GM19324 (cell line): ENCODE data around the gene ZNF467.

Source experiments
- ATAC-seq: cut with Tn5 transposase; IDR thresholded peaks from one replicate; pipeline ENCODE4 v1.9.1; 2021; ENCODE audit warnings: mild to moderate bottlenecking, moderate library complexity; ENCODE audit not compliant: unreplicated experiment, low FRiP score

Gene ZNF467

GRCh38 chr7:149753375-149754233 lies 19.8 kb downstream of the ZNF467 start:
- no peak for ATAC-seq

GRCh38 chr7:149752646-149753045 lies 20.7 kb downstream of the ZNF467 start:
- no peak for ATAC-seq

- ATAC-seq: no peak
These were observed 22.2 kb downstream of the ZNF467 start for GRCh38 chr7:149751043-149751775.

DNA sequence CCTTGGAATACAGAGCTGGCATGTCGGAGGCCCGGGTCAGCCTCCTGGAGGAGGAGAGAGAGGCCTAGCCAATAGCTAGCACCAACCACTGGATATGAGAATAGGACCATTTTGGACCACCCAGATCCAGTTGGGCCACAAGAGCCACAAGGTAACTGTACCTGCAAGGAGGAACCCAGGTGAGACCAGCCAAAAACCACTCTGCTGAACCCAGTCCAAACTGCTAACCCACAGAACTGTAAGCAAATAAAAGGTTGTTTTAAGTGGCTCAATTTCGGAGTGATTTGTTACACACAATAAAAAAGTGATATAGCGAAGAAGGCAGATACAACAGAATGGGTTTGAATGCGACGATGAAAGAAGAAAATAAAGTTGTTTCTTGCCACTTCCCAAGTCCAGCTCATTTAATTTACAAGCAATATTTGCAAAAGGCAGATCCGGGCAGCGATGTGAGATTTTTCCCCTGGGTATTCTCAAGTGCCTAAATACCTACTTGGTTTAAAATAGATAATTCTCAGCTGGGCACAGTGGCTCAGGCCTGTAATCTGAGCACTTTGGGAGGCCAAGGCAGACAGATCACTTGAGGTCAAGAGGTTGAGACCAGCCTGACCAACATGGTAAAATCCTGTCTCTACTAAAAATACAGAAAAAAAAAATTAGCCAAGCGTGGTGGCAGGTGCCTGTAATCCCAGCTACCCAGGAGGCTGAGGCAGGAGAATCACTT lies 23.1 kb downstream of the ZNF467 start:
- no peak for ATAC-seq

DNA sequence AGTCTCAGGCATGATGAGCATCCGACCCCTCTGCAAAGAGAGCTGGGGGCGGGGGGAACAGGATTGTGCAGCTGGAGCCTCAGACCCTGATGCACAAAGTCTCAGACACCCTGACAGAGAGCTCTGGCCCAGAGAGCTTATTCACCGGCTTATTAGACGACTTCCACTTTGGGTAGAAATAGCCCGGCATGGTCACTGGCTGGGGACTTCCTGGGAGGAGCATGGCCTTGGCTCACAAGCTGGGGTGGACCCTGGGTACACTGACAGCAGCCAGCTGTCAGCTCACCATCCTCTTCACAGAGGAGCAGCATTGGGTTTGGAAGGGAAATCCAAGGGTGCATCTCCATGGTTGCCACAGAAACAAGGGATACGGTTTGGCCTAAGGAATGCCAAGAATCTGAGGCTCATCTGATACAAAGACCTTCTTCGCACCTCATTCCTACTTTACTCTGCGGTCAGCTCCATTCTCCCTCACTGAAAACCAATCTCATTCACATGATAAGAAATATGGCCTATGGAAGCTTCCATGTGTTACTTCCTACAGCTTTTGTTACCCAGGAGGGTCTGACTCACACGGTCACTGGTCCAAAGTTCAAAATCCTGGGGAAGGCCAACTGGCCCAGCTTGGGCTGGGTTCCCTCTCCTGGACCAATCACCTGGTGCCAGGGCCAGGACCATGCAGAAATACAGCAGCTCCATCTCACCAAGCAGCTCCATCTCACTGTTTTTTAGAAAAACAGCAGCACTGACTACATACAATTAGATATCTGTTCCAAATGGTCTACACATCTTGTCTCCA lies 25.1 kb downstream of the ZNF467 start:
- ATAC-seq: no peak

GRCh38 chr7:149743476-149744255 lies 29.7 kb downstream of the ZNF467 start:
- ATAC-seq: no peak

- peak; percentile 63 for ATAC-seq
These were observed 31.2 kb downstream of the ZNF467 start for GRCh38 chr7:149742075-149742701.

DNA sequence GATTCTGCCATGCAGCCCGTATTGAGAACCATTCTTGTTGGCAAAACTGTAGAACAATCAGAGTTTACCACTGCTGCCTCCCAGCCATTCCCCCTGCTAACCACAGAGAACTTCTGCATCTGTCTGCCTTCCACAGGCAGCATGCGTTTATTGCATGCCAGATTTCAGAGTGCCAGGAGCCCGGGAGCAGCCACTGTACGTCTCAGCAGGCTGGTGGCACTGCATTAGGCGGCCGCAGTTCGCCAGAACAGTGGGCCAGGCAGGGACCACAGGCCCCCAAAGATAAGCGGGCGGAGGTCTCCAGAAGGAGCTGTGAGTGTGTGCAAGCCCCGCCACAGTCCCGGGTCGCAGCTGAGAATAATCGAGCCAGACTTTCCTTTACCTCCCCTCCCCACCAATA lies 31.8 kb downstream of the ZNF467 start:
- ATAC-seq: no peak

DNA sequence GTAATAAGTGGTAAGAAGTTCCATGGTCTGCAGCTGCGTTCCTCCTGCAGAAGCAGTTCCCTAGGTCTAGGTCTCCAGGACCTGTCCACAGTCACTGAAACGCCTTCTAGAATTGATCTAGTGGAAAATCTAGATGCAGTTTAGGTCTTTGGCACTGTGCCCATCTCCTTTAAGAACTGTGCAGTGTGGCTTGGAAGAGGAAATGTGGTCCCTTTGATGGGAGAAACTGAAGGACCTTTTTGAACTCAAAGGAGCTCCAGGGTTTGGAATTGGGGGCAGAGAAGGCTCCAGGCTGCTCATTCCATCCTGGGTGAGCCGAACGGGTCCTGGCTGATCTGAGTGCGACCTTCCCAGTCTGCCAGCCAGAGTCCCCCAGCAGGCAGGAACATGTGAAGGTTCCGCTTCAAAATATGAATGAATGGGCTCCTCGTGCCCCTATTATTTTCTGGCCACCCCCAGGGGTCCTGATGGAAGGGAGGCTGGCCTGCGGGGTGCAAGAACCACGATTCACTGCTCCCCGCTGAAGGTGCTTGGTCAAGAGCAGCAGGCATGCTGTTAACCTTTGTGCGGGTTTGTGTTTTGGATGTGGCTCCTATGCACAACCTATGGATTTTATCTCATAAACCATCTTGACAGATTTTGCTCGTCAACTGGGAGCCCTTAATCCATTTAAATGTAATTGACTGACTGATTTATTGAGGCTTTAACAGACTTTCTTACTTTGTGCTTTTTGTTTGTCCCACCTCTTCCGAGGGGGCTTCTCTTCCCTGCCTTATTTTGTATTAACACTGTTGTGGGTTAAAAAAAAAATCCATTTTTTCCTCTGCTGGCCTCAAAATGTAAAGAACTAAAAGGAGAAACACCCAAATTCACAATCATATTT lies 36.7 kb downstream of the ZNF467 start:
- ATAC-seq: no peak

GRCh38 chr7:149735779-149736477 lies 37.5 kb downstream of the ZNF467 start:
- ATAC-seq: no peak

GRCh38 chr7:149735181-149735602 lies 38.2 kb downstream of the ZNF467 start:
- no peak for ATAC-seq

- ATAC-seq: no peak
These were observed 38.7 kb downstream of the ZNF467 start for GRCh38 chr7:149734791-149735075.

DNA sequence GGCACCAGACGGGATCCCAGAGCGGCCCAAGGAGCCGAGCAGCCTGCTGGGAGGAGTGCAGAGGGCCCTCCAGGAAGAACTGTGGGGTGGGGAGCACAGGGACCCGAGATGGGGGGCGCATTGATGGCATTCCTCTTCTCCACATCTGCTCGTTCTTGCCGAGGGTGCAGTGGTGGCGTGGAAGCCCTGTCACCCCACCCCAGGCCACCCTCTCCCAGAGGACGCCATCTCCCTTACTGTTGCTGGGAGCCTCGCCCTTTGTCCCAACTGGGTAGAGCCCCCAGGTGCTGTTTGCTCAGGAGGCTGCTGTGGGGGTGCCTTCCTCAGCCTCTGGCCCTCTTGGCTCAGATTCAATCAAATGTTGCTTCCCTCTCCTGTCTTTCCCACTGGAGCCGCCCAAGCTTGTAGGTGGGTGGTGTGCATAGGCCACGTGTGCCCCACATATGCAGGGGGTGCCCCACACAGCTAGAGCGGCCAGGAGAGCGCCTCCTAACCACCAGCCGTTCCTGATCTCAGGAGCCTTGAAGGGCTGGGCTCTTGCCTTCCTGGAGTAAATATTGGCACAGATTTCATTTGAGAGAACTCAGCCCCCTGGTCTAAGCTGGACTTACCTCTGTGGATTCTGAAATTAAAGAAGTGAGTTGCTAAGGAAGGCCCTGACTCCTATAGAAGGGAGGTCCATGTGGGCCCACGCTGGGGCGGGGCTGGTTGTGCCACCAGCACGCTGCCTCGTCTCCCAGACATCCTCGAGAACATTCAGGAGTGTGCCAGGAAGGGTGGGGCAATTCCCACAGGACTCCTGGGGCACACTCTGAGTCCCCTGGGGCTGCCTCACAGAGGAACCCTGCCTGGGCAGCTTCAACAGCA lies 39.2 kb downstream of the ZNF467 start:
- no peak for ATAC-seq

DNA sequence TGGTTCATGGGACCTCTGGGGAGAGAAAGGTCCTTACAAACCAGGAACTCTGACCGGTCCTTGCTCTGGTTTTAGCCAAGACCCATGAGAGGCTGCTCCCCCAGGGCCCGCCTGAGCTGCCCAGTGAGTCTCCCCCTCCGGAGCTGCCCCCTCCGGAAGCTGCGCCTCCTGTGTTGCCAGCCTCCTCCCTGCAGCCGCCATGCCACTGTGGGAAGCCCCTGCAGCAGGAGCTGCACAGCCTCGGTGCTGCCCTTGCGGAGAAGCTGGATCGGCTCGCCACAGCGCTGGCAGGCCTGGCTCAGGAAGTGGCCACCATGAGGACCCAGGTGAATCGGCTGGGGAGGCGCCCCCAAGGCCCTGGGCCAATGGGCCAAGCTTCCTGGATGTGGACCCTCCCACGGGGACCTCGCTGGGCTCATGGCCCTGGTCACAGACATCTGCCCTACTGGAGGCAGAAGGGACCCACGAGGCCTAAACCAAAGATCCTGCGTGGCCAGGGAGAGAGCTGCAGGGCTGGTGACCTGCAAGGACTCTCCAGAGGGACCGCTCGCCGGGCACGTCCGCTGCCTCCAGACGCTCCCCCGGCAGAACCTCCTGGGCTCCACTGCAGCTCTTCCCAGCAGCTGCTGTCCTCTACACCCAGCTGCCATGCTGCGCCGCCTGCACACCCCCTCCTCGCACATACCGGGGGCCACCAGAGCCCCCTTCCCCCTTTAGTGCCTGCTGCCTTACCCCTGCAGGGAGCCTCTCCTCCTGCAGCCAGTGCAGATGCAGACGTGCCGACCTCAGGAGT lies 40.1 kb downstream of the ZNF467 start:
- ATAC-seq: no peak

GRCh38 chr7:149732611-149733010 lies 40.8 kb downstream of the ZNF467 start:
- ATAC-seq: no peak

- no peak for ATAC-seq
These were observed 41.3 kb downstream of the ZNF467 start for GRCh38 chr7:149732111-149732561.
